HG02571 (cell line): Measurements from ENCODE around the gene TAGLN2.
A peak's percentile ranks its signal among the peaks of the same experiment; 100 is the strongest.

ENCODE experiments used
- ATAC-seq: cut with Tn5 transposase; IDR thresholded peaks from one replicate; pipeline ENCODE4 v1.9.1; 2021; ENCODE audit warnings: mild to moderate bottlenecking, moderate library complexity; ENCODE audit not compliant: unreplicated experiment

Gene TAGLN2

DNA sequence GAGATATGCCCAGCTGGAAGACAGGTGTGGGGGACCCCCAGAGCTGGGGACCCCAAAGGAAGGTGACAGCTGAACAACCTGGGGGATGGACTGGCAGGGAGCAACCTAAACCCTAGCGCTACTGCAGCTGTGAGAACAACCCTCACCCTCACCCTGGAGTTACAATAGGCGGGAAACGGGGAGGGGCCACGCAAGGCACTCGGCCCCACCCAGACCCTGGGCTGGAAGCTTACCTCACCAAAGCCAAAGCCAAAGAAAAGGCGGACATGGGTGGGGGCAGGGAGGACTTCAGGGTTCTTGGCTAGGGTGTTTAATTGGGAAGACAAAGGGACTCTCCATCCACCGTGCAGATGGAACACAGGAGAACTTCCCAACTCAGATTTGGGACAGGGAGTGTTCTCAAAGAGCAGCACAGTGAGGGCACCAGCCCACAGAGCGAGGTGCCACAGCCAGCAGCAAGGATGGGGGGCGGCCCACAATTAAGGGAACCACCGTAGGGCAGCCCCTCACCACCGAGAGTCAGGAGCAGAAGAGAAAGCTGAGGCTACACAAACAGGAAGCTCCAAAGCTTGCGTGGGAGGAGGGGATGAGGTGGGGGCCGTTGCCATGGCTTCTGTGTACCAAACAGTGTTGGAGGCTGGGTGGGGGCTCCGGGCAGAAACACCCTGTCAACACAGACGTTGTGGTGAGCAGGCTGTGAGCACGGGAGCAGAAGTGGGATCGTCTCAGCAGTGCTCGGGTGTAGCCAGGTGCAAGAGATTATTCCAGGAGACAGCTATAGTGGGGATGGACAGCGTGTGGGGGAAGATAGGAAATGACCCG is 1.9 kb downstream of the TAGLN2 start:
- peak; percentile 27 for ATAC-seq

DNA sequence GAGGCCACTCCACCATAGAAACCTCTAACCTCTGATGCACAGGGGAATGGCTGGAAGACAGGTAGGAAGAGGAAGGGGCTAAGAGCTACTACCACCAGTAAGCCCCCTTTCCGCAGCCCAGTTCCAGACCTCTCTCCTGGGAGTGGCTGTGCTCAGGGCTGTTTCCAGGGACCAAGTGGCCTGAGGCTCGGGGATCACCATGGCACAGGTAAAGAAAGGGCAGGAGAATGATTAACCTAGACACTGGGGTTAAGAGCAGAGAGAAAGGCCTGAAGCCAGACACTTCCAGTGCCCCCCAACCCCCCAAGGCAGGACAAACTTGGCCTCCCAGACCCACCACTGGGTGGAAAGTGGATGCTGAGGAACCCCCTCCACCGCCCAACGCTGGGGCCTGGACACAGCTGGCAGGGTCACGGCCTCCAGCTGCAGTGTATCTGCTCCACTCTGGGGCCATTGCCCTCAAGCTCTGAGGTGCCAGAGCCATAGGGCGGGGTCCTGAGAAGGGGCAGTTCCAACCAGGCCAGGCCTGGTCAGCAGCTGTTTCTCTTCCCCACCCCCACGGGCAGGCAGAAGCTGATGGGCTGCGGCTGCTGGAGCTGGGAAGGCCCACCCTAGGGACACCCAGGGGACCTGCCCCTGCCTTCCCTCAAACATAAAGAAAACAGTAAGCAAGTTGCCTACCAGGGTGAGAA is 2.6 kb downstream of the TAGLN2 start:
- ATAC-seq, result no peak

DNA sequence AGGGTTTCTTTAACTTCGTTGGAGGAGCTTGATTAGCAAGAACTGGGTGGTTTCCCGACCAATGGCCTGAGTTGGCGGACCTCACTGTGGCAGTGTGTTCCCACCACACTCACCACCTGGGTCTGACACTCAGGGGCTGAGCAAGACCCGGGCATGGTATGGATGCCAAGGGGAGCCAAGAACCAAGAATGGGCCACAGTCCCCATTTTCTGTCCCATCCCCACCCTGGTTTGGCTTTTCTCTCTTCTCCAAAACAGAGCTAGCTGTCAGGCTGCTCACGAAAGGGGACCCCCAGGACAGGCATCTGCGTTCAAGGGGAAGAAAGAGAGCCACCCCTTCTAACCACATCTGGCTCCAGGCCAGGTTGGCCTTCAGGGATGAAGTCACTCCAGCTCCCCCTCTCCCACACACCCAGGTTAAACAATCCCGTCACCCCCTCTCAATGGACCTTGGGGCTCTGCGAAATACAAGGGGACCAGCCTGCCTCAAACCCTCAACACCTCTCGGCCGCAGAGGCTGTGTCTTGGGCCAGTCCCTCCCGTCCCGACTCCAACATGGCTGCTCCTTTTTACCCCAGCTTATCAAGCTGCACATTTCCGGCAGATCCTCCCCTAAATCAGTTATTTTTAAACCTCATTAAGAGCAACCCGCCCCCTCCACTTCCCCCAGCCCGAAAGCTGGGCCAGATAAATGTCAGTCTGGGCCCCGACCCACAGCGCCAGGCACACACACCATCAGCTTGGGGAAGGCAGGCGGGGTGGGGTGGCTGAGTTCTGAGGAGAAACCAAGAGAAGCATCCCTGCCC is 3.4 kb downstream of the TAGLN2 start:
- ATAC-seq, result no peak

DNA sequence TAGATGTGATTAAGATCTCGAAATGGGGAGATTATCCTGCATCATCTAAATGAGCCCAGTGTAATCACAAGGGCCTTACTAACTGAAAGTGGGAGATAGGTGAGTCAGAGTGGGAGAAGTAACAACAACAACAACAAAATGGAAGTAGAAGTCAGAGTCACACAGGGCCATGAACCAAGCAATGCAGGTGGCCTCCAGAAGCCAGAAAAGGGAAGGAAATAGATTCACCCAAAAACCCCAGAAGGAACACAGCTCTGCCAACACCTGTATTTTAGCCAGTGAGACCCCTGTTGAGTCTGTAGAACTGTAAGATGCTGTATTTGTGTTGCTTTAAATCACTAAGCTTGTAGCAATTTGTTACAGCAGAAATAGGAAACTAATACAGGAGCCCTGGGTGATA is 4.1 kb downstream of the TAGLN2 start:
- ATAC-seq, result peak; percentile 20

DNA sequence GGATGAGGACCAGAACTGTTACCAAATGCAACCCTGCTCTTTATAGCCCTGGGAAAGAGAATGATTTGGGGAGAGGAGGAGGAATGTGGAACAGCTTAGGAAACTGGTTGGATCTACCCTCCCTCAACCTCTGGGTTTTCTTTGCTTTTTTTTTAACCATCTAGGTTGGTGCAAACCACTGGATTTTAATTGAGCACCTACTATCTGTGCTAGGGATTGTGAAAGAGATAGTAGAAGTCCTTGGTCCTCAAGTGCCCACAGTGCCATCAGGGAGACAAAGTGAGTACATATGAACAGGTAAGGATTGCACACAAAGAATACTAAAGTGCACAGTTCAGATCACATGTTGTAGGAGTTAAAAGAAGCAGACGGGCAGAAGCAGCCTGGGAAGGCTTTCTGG is 4.7 kb downstream of the TAGLN2 start:
- ATAC-seq, result no peak

DNA sequence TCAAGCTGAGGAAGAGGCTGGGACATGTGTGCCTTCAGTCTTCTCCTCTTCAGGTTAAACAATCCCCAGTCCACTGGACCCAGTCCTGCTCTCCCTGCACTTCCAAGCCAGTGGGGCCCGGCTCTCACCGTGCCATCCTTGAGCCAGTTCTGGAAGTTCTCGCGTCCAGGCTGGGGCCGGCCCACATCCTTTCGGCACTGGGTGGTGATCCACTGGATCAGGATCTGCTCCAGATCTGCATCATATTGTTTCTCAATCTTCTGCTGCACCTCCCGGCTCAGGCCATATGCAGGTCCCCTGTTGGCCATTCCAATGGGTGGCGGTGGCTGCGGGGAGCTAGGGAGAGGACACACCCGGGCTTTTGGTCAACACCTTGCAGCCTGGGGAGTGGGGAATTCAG is 5.1 kb downstream of the TAGLN2 start:
- ATAC-seq, result no peak

DNA sequence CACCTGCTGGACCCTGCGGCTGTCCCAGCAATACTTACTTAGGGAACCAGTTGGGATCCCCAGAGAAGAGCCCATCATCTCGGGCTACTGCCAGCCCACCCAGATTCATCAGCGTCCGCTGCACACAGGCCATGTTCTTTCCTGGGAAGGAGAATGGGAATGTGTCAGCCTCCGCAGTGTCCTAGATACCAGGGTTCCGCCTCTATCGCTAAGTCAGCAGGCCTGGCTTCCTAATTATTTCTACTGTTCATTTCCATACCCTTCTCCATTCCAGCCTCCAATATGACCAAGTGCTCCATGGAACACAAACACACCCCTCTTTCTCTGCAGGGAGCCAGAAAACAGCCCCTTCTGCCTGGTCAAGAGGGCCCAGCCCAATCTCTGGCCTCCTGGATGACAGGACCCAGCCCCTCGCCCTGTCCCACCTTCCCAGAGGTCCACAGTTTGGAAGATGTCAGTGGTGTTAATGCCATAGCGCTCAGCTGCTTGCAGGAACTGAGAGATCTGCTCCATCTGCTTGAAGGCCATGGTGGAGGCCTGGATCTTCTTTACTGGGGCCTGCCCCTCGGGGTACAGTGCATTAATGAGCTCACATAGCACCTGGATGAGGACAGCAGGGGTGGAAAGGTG is 6.0 kb downstream of the TAGLN2 start:
- ATAC-seq, result no peak

DNA sequence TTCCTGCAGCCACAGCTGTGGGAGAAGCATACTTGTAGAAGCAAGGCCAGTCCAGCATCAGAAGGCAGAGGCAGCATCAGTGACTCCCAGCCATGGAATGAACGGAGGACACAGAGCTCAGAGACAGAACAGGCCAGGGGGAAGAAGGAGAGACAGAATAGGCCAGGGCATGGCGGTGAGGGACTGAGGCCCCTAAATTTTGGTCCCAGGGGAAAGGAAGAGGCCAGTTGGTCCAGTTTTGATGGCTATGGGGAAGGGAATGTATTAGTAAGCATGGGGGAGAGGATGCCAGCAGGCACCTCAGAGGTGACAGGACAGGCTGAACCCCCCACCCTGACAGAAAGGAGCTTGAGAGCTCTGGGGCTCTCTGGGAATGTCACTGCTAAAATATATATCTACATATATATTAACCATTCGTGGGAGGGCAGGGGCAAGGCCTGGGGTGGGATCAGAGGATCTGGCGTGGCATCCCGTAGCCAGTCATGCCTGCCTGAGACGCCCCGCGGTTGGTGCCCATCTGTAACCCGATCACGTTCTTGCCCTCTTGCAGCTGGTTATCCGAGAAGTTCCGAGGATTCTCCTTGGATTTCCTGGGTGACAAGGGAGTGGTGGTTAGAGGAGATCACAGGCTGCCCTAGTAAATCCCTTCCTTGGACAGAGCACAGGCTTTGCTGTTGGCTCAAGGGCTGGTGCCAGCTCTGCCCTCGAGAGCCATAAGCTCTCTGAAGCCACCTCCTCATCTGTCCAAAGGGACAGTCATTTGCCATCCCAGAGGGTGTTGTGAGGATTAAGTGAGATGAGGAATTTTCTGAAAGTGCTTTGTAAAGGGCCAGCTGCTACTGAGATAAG is 6.7 kb downstream of the TAGLN2 start:
- ATAC-seq, result no peak

DNA sequence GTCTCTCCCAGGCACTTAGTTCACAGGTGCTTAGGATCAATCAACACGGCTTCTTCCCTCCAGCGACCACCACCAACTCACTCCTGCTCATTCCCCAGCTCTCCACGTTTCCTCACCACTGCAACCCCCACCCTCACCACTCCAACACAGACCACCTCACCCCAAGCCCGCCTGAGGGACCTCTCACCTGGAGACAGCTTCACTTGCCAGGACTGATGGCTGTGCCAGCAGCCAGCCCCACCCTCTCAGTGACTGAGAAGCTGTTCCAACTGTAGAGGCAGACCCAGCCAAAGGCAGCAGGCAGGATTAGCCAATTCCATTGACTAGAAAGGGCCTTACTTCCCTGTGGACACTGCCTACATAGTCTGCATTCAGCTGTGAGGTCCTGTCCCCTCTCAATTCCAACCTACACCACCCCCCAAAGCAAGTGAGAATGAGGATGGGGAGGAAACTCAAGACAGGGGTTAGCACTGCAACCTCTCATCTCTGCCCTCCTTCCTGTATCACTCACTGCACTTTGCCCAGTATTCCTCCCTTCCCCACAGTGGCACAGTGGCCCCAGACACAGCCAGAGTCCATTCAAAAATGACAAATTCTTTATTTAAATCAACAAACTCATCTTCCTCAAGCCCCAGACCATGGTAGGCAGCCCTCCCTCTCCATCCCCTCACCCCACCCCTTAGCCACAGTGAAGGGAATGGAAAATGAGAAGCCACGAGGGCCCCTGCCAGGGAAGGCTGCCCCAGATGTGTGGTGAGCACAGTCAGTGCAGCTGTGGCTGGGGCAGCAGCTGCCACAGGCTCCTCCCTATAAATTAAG is 7.6 kb downstream of the TAGLN2 start:
- ATAC-seq, result no peak

DNA sequence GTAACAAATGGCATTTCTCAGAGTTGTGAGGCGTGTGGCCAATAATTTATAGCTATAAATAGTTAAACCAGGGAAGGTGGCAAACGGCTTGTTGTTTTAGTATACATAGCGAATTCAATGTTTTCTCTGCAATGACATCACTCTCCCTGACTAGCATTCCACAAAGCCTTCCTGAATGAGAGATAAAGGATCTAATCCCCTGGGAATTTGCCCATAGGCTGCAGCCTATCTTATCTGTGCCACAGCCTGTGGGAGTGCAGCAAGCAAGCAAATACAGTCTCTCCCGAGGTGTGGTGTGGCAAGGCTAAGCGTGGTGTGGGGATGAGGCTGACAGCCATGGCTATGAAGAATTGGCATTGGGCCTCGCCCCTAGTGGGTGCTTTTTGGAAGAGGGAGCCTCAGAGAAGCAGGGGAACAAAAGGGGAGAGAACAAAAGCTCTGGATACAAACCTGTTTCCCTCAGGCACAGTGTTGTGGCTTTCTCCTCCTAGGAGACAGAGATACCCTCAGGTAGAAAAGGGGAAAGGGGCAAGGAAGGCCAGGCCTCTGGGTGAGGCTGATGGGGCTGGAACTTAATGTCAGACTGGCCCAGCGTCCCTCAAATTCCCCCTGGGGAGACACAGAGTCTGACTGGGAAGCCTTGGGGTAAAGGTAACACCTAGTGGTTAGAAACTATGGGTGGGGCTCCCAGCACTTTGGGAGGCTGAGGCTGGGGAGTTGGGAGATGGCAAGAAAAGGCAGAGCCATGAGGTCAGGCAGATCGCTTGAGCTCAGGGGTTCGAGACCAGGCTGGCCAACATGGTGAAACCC is 8.9 kb downstream of the TAGLN2 start:
- no peak for ATAC-seq

DNA sequence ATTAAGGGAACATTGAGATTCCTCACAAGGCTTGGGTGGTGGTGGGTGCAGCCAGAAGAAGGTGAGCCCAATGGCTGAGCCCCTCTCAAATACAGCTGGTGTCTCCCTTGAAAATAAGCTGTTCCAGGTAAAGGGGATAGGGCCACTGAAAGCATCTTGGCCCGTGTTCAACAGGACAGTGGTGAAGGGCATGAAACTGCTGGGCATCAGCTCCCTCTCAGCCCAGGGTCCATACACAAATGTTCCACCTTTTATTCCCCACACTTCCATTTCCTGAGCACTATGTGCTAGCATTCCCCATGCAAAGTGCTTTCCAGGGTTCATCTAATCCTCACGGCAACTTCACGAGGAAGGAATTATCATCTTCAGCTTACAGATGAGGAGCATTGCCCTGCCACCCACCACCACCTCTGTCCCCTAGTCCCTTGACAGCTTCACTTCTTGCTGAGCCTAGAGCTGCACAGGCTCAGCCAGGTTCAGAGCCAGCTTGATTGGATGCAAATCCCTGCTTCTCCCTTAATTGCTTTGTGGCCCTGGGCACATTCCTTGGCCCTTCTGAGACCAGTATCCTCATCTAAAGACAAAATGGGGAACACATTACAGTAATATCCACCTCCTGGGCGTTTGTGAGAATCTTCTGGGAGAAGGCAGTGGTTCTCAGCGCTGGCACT is 9.6 kb downstream of the TAGLN2 start:
- no peak for ATAC-seq

DNA sequence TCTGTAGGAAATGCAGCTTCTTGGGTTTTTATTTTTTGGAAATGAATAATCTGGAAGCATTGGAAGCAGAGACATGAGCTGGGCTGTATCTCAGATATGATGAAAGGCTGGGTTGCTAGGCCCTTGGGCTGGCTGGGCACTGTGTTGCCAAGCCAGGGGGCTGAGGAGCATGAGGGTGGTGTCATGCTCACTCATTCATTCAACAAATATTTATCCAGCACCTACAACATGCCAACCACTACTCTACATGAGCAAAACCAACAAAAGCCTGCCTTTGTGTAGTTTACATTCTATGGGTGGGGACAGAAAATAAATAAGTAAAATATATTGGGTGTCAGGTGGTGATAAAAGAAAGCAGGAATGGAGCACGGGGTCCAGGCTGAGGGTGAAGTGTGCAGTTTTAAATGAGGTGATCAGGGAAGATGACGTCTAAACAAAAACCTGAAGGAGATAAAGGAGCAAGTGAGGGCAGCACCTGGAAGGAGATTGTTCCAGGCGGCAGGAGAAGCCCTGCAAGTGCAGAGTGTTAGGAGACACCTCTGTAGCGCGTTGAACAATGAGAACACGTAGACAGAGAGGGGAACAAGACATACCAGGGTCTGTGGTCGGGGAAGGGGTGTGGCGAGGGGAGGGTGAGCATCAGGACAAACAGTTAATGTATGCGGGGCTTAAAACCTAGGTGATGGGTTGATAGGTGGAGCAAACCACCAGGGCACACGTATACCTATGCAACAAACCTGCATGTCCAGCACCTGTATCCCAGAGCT is 10.9 kb downstream of the TAGLN2 start:
- no peak for ATAC-seq

DNA sequence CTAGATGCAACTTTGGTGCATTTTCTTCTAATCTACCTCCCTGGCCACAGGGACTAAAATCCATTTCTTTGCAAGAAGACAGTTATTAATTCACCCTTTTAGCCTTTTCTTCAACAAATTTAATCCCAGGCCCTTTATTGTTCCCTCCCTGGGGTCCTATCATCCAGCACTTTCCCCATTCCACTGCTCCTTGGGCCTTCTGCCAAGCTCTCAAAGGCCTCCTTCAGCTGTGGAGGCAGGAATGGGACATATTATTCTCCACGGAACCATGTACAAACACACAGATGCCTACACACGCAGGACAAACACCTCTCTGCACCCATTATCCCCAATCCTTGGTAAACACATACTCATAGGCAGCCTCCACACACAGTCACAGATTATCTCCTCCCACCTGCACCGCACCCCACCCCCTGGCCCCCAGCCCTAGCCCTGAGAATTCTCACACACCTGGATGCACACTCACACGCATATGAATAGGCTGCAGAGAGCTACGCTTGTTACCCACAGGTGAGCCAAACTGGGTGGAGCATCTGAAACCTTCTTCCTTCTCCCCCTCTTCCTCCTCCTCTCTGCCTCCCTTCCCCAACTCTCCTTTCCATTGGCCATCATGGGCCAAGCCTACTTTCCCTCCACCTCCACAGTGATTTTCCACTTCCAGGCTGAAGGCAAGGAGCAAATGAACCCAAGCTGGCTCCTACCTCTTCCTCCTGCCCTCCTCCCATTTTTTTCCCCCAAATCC is 11.7 kb downstream of the TAGLN2 start:
- no peak for ATAC-seq

DNA sequence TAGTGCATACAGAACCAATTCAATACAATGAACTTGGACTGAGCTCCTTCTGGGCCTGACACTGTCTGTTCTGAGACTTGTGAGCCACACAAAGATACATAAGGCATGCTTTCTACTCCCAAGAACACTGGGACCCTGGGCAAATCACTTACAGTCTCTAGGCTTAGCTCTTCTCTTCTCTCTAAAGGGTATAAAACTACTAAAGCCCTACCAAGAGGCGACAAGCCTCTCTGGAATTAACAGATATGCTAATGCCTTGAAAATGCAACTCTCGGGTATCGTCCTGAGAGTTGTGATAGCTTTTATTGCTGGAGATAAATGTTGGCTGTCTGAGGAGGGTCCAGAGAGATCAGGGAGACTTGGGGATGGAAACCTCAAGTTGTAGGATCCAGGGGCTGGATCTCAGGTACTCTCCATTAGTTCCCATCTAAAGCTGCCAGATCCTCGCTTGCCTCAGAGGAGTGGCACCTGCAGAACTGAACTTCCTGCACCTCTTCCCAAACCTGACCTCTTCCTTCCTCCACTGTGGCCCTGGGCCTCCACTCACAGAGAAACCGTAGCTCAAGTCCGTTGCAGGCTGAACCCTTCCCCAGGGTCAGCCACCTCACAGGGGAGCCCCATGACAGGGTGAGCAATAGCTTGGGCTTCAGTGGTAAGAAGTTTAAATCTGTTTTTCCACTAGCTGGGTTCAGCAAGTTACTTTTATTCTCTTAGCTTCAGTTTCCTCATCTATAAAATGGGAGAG is 13.8 kb downstream of the TAGLN2 start:
- no peak for ATAC-seq

DNA sequence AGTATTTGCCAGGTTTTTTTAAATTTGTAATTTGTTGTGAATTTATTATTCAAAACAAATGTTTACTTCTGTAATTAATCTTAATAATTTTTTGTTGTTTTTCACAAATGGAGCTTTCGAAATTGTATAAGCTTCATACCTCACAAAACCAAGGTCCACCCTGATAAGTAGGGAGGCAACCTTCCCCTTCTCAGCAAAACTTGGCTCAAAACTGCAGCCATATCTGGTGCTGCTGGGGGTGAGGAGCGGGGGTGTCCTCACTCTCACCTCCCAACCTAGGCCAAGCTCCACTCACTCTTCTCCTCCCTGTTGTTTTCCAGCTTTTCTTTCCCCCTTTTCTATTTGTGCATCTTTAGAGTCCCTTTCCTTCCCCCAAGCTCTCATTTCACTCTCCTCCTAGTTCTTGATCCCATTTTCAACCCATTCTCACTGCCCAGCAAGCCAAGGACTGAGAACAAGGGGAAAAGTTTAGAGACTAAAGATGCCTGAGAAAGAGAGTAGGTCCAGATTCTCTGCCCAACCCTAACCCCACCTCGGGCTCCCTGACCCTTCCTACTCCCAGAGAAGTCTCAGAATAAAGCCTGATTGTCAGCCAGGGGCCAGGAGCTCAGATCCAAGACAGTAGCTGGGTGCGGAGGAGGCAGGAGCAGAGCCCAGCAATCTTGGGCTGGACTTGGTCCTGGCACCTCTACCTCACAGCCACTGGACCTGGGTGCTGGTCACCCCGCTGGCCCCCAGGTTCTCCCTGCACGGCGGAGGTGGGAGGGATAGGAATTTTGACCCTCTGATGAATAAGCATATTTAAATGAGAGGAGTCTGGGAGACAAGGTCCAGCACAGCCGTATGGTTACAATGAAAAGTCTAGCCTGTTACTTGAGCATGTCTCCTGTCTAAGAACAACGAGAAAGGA is 17.0 kb downstream of the TAGLN2 start:
- no peak for ATAC-seq
